ENCODE data around the gene CSKMT.
"Not testable (repeated sequence)": the region's sequence is repeated elsewhere in the genome, so short reads cannot be mapped to it uniquely, and the experiment has no call there.

CSKMT gene, protein sequence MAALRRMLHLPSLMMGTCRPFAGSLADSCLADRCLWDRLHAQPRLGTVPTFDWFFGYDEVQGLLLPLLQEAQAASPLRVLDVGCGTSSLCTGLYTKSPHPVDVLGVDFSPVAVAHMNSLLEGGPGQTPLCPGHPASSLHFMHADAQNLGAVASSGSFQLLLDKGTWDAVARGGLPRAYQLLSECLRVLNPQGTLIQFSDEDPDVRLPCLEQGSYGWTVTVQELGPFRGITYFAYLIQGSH

DNA sequence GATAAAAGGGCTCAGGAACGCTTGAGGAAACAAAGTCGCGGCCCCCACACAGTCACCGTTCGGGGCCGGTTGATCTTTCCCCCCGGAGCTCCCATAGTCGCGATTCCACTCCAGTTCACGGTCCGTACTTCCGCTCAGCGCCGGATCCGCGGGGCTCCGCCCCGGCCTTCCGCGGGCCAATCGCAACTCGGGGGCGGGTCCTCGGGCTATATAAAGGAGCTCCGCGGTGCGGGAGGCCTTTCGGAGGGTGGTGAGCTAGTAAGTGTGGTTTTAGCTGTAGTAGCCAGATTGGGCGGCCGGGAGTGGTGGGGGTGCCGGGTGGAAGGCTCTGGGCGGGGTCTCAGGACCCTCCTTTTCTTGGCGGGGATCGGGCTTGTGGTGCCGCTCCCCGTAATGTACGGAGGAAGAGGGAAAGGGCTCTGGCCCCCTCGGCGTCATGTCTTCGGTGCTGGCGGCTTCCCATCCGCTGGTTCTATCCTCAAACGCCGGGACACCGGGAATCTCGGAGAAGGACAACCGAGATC, at the start of gene CSKMT, which contains the start of gene C11orf98:
Gene CSKMT, plus strand, starts transcription at position 238 of the 524 bp plus-strand sequence. CDS start 568 bp downstream, outside the sequence.
Gene C11orf98, minus strand, starts transcription at position 136 of the 524 bp plus-strand sequence. Its CDS starts 41 bp downstream, at position 95.
- peak; percentile 94 to 97 (median 97) for DNase-seq

DNA sequence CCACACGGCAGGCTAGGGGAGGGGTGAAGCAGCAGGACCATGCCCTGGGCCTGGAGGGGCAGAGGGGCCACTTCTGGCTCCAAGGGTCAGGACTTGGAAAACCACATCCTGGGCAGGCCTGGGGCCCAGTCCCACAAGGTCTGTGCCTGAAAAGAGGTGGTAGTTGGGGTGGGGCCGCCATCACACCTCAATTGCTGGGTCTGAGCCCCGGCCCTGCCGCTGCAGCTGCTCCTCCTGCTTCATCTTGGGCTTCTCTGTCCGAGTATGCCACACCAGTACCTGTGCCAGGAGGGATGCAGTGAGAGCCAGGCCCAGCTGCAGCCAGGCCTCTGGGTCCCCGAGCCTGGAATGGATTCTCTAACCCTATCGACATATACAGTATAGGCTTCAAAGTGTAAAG, 49.6 kb upstream of the CSKMT start:
- no peak for DNase-seq

DNA sequence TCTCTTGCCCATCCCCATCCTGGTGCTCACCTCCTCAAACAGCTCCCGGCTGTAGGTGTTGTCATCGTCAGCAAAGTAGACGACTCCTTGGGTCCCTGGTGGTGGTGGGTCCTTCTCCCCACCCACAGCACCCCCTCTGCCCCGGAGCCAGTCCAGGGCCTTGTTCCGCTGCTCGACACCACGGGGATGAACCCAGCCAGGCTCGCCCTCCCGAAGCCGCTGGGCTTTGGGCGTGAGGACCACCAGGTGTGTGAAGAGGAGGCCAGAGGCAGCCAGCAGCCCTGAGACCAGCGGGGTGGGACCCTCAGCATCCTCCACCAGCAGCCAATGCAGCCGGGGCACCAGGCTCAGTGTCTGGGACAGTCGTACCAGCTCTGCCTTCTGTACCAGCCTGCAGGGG, 48.2 kb upstream of the CSKMT start:
- not testable (repeated sequence) for DNase-seq

DNA sequence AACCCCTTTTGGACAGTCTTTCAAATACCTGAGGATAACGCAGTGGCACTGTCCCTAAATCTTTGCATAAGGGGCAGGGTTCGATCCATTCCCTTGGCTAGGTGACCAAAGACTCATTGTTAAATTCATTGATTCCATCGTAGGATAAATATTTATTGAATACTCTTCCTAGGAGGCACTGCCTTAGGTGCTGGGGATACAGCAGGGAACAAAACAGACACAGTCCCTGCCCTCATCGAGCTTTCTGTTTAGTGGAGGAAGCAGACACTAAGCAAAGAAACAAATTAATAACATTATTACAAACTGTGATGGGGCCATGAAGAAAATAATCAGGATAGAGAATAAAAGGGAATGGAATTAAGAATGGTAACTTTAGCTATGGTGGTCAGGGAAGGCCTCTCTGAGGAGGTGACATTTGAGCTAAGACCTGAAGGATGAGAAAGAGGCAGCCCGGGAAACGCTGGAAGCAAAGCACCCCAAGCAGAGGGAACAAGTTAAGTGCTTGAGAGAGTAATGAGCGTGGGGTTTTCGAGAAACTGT, 44.0 kb upstream of the CSKMT start:
- no peak for DNase-seq

DNA sequence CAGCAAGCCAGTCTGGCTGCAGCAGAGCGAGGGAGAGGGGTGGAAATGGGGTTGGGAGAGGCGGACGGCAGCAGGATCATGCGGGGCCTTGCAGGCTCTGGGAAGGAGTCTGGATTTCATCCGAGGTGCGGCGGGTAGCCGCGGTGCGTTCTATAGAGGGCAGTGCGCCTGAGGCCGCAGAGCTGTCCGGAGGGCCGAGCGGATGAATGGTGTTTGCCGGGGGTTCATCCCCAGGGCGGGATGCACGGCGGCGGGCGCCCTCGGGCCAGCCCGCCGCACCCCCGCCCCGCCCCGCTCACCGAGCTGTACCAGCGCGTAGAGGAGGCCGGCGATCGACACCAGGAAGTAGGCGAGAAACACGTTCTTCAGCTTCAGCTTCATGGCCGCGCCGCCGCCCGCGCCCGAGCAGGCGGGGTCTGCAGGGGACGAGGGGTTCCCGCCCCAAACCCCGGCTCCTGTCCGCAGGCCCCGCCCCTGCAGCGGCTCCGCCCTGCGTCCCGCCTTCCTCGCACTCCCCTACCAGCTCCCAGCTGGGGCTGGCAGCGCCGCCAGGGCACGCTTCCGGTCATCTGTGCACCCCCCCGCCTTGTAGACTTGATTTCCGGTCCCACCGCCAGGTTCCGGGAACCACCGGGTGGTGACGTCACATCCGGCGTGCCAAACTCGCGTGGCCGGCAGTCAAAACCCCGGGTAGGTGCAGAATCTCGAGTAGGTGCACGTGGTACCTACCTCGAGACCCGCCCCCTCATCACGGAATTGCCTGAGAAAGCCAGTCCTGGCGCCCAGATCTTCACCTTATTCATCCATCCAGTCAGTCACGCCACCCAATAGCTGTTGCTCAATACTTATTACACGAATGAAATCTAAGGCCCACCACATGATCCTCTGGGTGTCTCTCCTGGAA, 43.3 kb upstream of the CSKMT start, which contains the start of gene B3GAT3:
Gene B3GAT3, minus strand, starts transcription at position 420 of the 904 bp plus-strand sequence. Its CDS starts 39 bp downstream, at position 381.
- peak; percentile 98 for DNase-seq

DNA sequence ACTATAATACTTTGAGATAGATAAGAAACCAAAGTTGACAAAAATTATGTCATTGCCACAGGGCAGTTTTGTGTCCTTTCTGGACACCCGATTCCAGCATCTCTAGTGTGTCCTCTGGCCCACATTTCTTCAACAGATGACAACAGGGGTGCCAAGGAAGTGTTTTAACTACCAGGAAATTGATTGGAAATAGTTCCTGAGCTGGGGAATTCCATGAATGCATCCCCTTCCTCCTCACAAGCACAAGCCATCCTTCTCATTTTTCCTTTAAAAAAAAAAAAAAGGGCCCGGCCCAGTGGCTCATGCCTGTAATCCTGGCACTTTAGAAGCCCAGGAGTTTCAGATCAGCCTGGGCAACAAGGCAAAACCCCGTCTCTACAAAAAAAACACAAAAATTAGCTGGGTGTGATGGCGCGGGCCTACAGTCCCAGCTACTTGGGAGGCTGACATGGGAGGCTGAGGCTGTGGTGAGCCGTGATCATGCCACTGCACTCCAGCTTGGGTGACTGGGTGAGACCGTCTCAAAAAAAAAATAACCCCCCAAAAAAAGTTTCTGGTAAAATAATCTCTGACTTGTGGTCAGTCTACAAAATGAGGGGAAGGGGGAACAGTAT, 42.5 kb upstream of the CSKMT start:
- DNase-seq: no peak

DNA sequence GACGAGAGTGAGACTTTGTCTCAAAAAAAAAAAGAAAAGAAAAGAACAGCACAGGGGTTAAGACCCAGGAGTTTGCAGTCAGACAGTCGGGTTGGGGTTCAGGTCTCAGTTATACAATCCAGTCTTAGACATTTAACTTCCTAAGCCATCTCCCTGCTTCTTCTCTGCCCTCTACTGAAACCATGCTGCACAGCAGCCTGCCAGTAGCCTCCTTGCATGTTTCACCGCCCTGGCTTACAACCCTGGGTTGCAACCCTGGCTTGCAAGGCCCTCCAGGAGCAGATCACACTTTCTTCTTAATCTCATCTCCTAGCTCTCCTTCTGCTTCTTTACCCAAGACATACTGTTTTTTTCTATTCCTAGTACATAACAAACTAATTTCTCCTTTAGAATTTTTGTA, 37.4 kb upstream of the CSKMT start:
- peak in 2 of 3 donors; percentile 20 to 26 for DNase-seq

DNA sequence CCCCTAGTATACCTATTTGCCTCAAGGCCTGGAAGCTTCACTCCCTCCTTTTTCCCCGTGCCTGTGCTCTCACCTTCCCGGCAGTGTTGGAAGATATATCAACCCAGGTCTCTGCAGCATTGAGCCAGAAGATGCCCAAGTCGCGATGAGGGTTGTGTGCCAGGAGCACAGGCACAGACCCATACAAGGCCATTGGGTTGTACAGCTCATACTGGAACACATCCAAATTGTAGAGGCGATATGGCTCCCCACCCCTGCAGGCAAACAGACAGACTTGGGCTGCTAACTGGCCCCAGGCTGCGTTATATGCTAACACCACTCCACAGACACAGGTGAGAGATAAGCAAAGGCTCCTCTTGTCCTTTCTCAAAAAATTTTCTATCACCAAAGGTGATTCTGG, 32.6 kb upstream of the CSKMT start:
- DNase-seq: no peak

DNA sequence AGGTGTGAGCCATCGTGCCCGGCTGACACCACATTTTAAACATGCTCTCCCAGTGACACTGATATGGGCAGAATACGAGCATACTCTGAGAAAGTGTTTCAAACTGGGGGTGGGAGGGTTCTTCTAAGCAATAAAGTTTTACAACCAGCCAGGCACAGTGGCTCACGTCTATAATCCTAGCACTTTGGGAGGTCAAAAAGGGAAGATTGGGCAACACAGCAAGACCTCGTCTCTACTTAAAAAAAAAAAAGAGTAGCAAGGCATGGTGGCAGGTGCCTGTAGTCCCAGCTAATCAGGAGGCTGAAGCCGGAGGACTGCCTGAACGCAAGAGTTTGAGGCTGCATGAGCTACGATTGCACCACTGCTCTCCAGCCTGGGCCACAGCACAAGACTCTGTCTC, 20.9 kb upstream of the CSKMT start:
- DNase-seq: no peak

DNA sequence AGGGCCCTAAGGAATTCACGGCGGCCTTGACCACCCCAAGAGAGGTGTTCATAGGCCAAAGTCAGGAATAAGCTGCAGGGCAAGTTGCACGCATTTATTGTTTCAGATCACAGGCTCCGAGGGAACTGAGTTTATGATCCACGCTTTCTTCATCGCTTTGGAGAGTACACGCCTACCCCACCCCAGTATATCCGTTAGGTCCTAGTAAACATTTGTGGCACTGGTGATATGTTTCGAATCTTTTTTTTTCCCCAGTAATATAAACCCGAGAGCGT, 19.5 kb upstream of the CSKMT start:
- DNase-seq: peak in 1 of 3 donors; percentile 18

DNA sequence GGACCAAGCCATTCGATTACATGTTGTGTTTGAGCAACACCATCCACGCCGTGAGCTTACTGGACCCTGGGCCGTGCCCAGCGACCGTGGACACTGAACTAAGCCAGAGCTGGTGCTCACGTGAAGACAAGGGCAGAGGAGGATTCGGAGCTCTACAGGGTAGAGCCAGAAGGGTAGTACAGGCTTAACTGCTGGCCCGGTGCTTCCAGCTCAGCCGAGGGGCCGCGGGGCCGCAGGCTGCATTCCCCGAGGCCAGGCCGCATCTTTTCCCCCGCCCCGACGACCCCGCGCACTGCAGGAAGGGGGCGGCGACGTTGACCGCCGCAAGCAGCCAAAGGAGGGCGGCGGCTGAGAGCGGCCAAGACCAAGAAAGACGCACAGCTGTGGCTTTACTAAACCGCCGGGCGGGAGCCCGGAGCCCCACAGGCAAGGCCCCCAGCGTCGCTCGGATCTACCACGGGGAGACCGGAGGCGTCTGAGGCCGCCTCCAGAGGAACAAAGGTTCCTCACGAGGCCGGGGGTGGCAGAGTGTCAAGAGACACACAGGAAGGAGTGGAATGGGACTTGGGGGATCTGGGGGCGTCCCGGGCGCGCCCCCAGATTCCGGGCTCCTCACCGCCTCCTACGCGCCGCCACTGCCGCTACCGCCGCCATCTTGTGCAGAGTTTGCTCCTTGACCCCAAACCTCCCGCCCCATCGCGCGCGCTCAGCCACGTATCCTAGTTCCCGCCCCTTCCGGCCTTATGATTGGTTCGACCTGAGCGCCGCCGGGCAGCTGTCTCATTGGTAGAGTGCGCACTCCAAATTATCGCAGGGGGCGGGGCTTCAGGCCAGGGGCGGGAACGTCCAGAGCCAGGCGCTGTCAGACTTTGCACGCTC, 18.9 kb upstream of the CSKMT start, which contains the start of gene GANAB:
Gene GANAB, minus strand, starts transcription at position 668 of the 879 bp plus-strand sequence. Its CDS starts 14 bp downstream, at position 654.
- DNase-seq: peak; percentile 99 to 100 (median 100)

DNA sequence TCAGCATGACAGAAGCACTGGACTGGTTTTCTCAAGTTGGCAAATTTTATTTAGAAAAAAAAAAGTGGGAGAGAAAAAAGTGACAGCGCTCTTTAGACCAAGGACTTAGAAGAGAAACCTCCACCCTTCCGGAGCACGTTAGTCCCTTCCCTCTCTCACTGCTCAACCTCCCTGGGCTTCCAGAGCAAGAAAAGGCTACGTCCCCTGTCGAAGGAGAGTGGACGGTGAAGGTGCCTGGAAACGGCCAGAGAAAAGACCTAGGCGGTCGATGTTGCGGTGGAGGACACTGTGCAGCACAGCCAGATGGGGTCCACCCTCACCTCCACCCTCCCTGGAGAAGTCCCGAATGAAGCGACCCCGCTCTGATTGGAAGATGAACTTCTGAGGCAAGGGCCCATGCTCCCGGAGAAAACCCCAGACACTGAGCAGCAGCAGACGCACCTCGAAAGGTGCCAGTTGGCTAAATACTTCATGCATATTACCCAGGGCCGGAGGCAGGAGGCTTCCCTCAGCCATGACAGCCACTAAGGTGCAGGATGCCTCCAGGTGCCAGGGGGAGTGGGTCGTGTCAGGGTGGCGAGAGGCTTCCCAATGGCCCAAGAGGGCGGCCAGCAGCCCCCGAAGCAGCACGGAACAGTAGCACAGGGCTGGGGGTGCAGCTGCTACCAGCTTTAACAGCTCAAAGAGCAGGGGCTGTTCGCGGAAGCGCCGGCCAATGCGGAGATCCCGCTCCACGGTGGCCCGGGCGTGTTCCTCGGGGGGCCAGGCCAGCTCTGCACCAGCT, 18.1 kb upstream of the CSKMT start:
- DNase-seq: no peak

DNA sequence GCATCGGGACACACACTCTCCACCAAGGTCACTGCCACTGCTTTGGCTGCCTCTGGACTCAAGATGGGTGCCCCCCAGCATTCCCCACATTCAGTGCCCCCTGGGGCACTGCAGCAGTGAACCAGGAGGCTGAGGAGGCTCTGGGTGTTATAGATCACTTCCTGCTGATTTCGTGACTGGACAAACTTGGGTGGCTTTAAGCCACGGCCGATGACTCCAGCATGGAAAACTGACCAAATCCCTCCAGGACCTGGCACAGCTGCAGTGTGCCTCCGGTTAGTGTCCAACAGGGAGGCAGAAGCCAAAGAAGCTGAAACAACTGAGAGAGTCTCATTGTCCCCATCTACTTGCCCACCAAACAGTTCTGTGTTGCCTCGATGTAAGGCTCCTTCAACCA, 17.5 kb upstream of the CSKMT start:
- DNase-seq: no peak

DNA sequence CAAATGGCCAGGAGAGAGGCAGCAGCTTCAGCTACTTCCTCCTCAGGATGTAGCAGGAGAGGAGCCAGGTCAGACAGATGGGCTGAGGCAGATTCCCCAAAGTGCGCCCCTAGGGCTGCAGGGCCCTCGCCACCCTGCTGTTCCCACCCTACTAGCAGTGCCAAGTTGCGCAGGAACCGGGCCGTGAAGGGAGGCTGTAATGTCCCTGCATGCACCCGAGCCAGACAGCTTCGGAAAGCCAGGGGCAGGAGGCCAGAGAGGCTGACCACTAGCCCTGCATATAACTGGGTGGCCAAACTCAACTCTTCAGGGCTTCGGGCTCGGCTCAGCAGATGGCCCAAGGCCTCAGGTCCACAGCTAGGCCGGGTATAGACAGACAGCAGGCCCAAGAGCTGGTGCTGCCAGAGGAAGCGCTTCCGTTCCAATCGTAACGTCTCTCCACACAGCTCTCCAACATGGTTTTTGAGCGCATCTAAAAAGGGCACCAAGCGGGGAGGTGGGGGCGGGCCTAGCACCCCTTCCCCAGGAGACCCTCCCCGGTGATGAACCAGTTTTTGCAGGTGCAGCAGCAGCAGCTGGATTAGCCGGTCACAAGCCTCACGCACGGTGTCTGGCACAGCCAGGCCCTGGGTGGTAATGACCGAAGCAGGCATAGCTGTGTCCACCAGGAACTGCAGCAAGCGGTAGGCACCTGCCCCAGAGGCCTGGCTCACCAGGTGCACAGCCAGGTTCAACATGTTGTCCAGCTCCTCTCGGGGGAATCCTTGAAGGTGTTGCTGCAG, 16.7 kb upstream of the CSKMT start:
- no peak for DNase-seq

DNA sequence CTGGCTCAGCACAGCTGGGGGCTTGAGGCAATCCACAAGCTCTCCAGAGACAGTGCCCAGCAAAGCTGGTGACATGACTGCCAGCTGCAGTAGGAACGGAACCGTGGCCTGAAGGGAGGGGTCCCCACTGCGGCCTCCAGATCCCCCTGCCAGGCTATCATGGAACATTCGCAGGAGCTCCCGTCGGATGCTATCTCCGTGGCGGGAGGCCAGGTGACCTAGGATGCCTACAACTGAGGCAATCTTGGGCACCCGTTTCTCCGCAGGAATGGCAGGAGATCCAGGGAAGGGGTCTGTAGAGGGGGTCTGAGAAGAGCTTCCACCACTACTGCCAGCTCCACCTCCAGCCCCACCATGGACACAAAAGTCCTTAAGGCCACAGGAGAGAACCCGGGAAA, 16.1 kb upstream of the CSKMT start:
- no peak for DNase-seq

DNA sequence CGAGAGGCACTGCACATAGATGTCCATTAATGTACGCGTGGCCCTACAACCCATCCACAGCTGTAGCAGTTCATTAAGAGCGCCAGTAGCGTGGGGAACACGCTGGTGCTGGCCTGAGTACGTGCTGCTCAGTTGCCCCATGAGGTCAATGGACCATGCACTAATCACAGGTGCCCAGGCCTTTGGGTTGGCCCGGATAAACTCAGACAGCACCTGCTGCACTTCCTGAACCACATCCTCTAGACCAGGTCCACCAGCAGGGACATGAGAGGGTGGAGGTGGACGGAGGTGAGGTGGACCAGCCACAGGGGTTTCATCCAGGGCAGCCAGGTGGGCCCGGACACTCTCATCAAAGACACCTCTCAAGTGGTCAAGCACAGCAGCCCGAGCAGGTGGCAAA, 15.6 kb upstream of the CSKMT start:
- no peak for DNase-seq

DNA sequence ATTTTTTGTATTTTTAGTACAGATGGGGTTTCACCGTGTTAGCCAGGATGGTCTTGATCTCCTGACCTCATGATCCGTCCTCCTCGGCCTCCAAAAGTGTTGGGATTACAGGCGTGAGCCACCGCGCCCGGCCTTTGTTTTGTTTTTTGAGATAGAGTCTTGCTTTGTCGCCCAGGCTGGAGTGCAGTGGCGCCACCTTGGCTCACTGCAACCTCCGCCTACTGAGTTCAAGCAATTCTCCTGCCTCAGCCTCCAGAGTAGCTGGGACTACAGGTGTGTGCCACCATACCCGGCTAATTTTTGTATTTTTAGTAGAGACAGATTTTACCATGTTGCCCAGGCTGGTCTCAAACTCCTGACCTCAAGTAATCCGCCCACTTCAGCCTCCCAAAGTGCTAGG, 14.8 kb upstream of the CSKMT start:
- DNase-seq: not testable (repeated sequence)

DNA sequence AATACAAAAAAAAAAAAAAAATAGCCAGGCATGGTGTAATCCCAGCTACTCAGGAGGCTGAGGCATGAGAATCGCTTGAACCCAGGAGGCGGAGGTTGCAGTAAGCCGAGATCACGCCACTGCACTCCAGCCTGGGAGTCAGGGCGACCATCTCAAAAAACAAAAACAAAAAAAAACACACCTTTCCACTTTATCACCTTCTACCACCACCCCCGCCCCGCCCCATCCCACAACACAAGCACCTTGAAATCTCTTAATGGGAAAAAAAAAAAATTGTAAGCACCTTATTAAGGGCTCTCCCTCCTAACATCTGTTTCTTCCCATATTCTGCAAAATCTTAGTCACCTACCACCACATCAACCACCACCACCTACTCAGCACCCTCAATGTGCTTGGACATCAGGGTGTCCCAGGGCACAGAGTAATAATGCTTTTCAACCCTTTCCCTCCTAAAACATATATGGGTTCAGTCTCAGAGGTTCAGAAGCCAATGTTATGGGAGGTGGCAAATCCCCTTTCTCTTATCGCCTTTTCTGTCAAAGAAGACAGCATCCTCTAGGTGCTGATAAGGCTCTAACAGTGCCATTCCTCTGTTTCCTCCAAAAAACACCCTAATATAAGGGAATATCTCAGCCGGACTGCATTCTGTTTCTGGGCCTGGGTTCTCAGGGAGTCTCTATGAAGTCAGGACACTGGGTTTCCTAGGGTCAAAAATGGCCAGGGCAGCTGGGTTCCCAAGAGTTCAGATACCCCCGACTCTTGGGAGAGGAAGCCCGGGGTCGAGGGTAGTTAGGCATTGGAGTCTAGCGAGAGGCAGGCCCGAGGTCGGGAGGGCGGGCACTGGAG, 12.7 kb upstream of the CSKMT start:
- DNase-seq: peak in 2 of 3 donors; percentile 21 to 28

DNA sequence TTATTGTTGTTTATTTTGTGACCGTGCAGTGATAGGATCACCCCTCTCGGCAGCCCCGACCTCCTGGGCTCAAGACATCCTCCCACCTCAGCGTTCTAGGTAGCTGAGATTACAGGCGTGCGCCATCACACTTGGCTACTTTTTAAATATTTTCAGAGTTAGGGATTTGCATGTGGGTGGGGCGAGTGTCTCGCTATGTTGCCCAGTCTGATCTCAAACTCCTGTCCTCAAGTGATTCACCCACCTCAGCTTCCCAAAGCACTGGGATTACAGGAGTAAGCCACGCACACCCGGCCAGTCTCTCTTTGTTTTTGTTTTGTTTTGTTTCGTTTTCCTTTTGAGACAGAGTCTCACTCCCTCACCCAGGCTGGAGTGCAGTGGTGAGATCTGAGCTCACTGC, 10.8 kb upstream of the CSKMT start:
- no peak for DNase-seq

Data from suppressor macrophage treated with lipopolysaccharide for 1 hour (primary cell).